GM18861 (cell line): ENCODE results near the gene AGAP3.

Source experiments
- ATAC-seq: cut with Tn5 transposase; IDR thresholded peaks from one replicate; pipeline ENCODE4 v1.9.1; 2021; ENCODE audit not compliant: unreplicated experiment

The AGAP3 gene

DNA sequence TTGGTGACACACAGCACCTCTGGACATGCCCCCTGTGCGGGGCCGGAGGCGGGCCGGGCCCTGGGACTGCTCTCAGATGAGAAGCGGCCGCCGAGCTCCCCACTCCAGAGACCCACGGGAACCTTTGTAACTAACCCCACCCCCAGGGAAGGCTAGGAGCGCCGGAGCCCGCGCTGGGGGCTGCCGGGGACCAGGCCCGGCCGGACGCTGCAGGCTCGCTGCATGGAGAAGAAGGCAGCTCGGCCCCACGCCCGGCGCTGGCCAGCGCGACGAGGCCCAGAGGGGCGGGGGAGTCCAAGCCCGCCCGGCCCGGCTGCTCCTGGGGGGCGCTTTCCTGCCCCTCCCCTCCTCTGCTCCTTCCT lies 36.5 kb downstream of the AGAP3 start:
- no peak for ATAC-seq

DNA sequence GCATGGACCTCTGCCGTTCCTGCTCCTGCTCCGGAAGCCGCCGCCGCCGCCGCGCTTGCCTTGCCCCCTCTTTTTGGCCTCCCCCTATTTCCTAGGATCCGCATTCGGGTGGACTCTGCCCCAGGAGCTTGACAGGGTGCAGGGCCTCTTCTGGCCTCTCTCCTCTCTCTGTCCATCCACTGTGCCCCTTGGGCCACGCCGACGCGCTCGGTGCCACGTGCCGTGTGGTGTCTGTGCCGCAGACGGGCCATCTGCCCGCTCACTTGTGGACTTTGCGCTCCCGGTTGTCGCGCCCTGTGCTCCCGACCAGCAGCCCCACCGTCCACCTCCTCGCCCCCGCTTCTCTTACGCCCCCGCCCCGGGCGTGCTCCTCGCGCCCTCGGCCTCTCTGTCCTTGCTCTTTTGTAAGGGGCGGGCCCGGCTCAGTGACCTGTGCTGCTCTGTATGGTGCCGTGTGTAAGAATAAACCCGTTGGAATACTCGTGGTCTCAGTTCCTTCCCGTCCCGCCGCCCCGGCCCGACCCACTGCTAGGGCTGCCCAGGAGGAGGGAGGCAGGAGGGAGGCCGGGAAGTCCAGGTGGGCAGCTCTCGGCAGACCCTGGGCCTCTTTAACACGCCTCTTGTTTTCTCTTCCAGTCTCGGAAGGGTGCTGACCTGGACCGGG lies 37.0 kb downstream of the AGAP3 start:
- no peak for ATAC-seq

DNA sequence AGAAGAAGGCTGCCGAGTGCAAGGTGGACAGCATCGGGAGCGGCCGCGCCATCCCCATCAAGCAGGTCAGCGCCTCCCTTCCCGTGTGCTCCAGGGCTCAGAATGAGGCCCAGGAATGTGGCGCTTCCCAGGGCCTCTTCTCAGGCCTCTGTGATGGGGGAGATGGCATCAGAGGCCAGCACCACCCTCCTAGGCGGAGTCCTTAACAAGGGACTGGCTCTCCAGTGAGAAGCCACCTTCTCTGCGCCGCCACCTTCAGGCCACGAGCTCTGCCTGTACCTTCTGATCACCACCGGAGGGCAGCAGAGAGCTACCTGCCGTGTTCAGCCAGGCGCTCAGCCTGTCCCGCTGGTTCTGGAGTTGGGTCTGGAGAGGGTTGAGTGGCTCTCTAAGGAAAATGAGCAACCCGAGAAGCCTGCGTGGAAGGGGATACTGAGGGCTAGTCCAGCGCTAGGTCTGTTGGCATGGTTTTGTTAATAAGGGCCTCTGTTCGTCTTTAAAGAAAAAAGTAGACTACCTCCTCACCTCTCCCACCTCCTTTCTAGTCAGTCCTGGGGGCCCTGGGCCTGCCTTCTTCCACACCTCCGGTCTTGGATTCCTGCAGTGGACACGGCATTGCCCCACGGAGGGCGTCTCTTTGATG lies 37.7 kb downstream of the AGAP3 start:
- peak; percentile 84 for ATAC-seq

DNA sequence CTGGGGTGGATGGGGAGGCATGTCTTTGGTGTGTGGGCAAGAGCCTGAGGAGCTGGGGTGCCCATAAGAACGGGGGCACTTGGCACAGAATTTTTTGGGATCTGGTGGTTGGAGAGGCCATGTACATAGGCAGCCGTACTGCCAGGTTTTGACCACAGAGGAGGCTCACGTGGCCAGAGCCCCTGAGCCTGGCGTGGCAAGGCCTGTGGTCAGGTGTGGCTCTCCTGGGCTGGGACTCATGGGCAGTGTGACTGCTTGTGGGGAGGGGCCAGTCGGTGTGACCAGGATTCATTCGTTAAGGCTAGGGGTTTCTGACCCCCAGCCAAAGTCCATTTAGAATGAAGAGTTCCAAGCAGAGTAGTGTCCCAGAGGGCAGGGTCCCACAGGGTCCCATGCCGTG lies 38.2 kb downstream of the AGAP3 start:
- ATAC-seq = no peak

DNA sequence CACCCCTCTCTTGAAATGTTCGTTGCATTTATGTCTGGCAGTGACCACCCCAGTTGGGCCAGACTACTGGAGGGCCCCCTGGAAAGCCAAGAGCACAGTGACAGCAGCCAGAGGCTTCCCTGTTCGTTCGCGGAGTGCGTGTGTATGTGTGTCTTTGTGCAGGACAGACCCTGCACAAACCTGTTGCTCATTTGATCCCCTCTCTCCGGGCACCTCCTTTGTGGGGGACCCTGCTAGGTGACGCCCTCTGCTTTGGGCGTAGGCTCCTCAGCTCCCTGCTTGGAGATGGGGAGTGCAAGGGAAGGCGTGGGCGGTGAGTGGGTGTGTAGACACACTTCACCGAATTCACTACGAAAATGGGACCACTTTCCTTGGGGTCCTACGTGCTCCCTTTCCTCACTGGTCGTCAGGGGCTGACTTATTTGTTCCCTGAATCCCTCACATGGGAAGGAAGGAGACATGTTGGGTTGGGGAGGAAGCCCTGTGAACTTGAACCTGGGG lies 38.7 kb downstream of the AGAP3 start:
- no peak for ATAC-seq

DNA sequence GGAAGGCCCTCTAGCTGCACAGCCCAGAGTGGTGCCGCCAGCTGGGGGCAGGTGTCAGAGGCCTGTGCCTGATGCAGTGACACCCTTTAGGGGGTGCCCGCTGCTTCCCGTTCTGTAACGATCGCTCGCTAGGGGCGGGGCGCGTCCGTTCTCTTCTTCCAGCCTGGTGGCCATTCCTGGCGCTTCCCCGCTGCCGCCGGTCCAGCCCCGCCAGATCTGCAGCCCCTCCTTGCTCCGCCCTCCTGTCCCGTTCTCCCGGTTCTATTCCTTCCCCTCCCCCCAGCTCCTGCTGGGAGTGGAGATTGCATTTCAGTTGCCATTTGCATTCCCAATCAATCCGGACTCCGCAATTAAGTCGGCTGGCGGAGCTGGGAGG lies 39.2 kb downstream of the AGAP3 start:
- no peak for ATAC-seq

DNA sequence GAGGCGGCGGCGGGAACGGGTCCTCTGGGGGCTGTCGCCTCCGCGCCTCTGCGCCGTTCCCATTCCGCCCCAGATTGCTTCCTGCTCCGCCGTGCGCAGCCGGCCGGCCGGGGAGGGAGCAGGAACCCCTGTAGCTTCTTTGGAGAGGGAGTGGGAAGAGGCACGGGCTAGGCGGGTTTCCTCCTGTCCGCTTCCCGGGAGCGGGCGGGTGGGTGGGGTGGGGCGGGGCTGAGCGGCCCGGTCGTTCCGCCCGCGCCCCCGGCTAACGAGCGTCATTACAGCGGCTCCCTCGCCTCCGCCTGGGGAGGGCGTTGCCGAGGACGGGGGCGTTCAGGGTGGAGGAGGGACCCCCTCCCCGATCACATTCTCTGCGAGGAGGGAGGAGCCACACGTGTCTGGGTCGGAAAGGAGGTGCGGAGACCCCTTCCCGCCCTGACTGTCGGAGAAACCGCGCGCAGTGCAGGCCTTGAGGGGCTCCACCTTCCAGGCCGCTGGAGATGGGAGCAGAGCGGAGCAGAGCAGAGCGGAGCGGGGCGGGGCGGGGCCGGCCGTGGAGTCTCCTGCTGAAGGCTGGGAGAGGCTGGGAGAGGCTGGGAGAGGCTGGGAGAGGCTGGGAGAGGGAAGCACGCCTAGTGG lies 39.7 kb downstream of the AGAP3 start:
- no peak for ATAC-seq

DNA sequence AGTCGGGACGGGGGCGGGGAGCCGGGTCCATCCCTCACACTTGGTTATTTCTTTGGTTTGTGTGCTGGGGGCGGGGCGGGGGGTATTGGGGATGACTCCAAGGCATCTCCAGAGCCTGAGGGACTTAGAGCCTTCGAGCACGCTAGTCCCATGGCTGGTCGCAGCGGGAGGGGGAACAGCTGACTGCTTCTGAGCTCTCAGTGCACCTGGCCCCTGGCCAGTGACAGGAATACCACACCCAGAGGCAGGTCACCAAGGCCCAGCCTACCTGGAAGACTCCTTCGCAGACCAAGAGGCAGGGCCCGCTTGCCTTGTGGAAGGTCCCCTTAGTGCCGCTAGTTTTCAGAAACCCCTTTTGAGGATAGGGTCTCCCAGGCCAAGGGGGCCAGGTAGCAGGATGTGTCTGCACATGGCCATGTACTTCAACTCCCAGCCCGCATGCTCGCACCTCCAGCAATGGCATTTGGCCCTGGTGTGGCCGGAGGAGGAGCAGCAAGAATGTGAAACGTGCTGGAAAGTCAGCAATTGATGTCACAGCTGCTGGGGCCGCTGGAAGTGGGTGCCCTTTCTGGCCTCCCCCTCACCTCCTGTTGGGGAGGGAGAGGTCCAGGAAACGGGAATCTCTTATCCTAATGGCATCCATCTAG lies 40.3 kb downstream of the AGAP3 start:
- no peak for ATAC-seq

DNA sequence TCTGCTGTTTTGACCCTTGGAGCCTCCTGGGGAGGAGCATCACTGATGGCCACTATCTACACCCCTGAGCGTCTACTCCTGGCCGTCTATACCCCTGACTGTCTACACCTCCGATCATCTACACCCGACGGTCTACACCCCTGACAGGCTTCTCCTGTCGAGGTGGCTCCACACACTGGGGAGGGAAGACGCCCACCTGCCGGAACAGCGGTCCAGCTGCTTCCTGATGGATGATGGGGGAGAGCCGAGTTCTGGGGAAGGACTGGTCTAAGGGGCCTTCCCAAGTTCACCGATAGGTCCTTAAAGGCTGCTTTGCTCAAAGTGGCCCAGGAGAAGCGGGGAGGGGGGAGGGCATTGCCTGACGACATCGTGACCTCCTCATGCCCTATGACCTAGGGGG lies 41.9 kb downstream of the AGAP3 start:
- no peak for ATAC-seq

DNA sequence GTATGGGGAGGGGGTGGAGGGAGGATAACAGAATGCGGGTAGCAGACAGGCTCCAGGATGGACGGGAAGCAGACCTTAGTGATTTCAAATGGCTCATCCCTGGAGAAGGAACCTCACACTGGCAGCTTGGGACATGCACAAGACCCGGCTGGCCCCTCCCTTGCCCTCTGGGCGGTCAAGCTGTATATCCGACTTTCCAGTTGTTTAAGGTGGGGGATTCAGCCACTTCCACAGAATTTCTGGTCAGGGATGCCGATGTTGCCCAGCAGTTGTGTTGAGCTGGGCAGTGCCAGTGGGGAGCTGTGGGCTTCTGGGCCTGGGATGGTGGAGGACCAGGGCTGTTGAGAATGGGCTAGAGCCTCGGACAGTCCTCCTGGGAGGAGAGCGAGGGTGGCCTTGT lies 42.4 kb downstream of the AGAP3 start:
- ATAC-seq = no peak

DNA sequence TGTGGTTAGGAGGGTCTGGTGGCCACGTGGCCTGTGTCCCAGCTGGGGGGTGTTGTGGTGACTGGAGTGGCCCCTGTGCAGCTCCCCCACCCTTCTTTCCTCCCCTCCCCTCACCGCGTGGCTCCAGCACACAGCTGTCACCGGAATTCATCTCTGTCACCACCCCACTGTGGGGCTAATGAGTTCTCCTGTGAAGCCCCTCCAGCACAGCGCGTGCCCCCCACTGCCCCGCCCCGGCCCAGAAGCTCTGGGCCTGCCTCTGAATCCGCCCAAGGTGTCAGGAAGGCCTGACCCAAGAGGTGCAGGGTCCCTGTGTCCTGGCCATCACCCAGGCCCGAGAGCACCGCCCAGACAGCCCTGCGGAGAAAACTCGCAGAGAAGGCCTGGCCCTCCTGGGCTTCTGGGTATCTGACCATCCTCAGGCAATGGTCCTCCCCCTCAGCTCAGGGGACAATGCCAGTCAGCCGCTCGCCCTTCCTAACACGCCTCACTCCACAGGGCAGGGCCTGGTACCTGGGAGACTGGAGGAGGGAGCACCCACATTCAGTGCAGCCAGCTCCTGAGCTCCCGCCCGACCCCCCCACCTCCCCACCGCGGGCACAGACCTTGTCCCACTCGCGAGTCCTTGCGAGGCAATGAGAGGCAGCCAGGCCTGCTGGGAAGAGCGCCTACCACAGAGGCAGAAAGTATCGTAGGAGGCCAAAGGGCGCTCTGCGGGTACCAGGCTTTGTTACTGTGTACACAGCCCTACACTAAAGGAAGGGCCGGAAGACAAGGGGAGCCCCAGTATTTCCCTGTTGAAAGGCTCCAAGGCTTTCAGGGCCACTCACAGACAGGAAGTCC lies 43.1 kb downstream of the AGAP3 start:
- ATAC-seq = no peak

DNA sequence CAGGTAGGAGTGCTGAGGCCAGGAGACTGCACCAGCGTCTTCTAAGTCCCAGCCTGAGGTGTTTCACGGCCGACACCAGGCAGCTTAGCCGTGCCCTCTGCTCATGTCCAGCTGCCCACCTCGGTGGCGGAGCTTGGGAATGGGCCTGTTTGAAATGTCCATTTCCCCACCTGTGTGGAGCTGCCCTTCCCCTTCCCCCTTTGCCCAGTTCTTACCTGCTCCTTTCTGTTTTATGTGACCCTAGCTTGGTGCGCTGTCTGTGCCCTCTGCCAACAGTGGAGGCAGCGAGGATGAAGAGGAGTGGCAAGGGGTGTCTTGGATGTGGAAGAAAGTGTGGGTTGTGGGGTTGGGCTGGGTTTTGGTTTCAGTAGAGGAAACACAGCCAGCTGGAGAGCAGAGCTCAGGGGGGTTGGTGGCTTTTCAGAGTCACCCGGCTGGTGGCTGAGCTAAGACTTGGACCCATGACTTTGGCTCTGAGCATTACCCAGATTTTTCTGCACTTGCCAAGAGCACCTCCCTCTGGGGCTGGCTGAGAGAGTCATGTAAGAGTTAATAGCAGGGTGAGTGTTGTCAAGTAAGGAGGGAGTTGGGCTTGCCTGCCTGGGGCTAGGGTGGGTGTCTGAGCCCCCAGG lies 43.8 kb downstream of the AGAP3 start:
- ATAC-seq = no peak

DNA sequence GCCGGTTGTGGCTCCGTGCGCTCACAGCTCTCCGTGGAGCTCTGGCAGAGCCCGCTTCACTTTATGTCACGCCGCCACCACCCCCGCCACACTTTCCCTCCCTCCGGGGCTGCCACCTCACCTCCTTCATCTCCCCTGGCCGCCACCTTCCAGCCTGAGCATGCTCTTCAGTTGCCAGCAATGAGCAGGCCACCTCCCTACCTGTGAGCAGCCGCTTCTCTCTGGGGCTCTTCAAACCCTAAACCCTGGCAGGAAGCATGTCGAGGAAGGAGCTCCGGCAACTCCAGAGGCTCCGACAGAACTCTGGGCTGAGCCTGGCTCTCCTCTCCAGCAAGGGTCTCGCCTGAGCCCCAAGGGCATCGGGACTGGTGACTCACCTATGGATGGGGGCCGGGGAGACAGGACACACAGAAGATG lies 44.5 kb downstream of the AGAP3 start:
- no peak for ATAC-seq

DNA sequence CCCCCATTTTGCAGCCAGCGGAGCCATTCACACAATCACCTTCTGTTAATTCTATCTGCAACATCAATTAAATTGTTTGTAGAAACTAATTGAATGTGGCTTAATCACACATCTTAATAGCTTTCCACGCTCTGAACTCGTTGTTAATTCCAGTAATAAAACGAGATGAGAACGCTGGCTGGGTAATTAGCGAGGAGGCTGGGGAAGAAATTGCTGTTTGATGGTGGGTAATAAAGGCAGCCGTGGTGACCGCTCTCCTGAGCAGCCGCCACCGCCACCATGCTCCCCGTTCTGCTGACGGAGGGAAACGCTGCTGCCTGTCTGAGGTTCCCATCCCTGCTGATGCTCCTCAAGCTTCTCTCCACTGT lies 44.9 kb downstream of the AGAP3 start:
- no peak for ATAC-seq

DNA sequence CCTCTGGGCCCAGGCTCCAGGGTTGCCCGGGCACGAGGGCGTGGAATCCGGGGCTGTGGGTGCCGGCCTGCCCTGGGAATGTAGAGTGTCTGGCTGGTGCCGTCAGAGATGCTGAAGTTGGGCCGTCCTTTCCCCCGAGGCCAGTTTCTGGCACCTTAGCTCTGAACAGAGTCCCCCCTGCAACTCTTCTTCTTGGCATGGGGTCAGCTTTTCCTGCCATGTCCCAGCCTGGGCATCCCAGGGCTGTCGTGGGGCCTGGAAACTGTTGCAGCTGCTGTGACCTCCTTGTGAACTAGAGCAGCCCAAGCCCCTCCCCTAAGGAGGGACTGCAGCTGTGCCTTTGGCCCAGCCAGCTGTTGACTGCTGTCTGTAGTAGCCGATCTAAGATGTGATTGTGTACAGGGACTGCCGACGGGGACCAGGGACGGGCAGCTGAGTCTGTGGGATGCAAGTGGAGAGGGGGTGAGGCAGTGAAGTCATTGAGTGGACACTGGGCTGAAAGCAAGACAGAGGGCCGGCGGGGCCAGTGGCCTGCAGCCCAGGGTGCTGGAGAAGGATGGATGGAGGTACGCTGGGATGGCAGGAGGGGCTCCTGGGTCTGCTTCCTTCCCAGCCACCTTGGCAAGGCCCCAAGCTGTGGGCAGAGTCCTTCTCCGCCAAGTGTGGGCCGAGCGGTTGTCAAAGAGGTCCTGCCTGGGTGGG lies 45.5 kb downstream of the AGAP3 start:
- ATAC-seq = no peak

DNA sequence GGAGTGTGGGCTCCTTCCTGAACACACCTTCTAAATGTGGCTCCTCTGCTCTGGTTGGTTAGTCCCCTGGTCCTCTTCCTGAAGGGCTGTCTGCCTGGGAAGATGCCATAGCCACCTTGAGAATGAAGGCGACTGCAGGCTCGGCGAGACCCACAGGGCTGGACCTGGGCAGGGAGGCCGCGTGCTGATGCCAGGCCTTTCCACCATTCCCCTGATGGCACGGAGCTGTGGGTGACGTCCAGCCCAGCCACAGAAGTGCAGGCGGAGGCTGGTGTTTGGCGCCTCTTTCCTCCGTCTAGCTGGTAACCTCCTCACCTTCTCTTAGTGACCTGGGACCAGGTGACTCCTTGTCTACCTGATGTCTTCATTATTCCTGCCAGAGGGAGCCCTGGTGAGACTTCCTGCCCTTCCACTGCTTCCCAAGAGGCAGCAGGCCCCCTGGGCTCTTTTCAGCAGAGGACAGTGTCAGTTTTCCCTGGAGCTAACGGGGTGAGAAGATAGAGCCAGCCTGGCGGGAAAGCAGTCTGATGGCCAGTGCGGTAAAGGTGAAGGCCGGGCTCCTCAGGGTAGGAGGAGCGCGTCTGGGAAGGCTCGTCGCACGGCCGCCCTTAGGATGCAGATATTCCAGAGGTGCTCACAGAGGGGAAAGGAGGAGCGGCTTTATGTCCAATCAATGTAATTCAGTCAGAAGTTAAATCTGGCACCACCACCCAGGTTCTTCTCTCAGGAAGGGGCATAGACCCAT lies 46.4 kb downstream of the AGAP3 start:
- no peak for ATAC-seq

DNA sequence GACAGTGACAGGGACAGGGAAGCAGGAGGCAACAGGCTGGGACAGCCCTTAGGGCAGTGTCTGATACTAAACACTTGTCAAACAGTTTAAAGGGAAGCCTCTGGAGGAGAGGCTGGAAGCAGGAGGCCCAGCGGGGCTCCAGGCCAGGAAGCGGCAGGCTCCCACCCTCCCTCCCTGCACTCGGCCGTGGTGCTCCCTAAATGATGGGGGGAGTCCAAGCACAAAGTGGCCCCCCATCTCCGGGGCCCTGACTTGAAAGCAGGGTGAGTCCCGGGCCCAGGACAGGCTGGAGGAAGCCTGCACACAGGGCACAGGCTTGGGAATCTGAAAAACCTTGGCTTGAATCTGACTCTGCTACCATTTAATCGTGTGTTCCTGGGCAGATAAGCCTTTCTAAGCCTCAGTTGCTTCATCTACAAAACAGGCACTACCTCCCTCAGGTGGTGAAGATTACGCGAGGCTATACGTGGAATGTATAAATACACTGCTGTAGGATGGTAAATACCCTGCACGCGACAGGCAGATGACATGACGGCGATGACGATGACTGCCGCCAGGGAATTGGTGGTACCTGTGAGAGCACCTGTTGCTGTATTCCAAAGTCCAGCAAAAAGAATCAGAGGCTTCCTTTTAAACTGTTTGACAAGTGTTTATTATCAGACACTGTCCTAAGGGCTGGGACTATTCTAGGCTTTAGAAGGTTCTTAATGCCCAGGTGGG lies 47.2 kb downstream of the AGAP3 start:
- no peak for ATAC-seq

DNA sequence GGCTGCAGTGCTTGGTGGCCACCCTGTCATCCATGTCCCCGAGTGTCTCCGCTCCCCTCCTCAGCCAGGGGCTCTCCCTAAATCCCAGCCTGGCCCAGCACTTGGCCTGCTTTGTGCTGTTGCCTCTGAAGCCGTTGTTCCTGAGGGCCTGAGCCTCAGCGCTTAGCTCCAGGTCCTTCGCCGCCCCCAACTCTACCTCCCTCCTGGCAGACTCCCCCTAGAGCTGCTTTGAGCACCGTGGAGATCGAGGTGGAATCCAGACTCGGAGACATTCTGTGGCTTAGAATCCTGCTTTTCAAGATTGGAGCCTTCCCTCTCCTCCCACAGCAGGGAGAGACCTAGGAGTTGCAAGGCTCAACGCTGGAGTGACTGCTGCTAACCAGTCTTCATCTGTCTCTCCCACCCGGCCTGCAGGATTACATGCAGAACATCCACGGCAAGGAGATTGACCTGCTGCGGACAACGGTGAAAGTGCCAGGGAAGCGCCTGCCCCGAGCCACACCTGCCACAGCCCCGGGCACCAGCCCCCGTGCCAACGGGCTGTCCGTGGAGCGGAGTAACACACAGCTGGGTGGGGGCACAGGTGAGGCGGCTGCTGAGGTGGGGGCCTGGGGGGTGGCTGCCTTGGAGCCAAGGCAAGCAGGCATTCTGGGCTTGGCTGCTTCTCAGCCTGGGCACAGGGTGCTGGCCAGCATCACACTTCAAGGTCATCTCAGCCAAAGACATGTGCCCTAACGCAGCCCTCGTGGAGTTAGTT lies 47.9 kb downstream of the AGAP3 start:
- no peak for ATAC-seq
